Parathyroid adenoma (tissue), 2 donors: ENCODE data around the gene TEX35.
"Not testable (repeated sequence)": the region's sequence is repeated elsewhere in the genome, so short reads cannot be mapped to it uniquely, and the experiment has no call there.

Experiments
- H2AFZ ChIP-seq: fragments of 300-600 bp; sonication (generic); one replicate; pipeline ENCODE4 v1.7.0; 2017; ENCODE audit warnings: antibody characterized with exemption, mild to moderate bottlenecking
- H3K27ac ChIP-seq: fragments of 300-600 bp; sonication (generic); one replicate; pipeline ENCODE4 v1.7.0; 2017
- H3K27me3 ChIP-seq: fragments of 300-600 bp; sonication (generic); one replicate; pipeline ENCODE4 v1.7.0; 2017; ENCODE audit warnings: low read length; ENCODE audit not compliant: control insufficient read depth, insufficient read depth
- H3K36me3 ChIP-seq: fragments of 300-600 bp; sonication (generic); one replicate; pipeline ENCODE4 v1.7.0; 2017; ENCODE audit warnings: low read length; ENCODE audit not compliant: control insufficient read depth, insufficient read depth
- H3K4me1 ChIP-seq: fragments of 300-600 bp; sonication (generic); one replicate; pipeline ENCODE4 v1.7.0; 2017; ENCODE audit warnings: control low read depth
- H3K4me2 ChIP-seq: fragments of 300-600 bp; sonication (generic); one replicate; pipeline ENCODE4 v1.7.0; 2017; ENCODE audit warnings: low read length
- H3K4me3 ChIP-seq: fragments of 300-600 bp; sonication (generic); one replicate; pipeline ENCODE4 v1.7.0; 2017; ENCODE audit warnings: low read depth, low read length
- H3K79me2 ChIP-seq: fragments of 300-600 bp; sonication (generic); one replicate; pipeline ENCODE4 v1.7.0; 2017; ENCODE audit warnings: control low read depth
- H3K9ac ChIP-seq: fragments of 300-600 bp; sonication (generic); one replicate; pipeline ENCODE4 v1.7.0; 2017; ENCODE audit warnings: mild to moderate bottlenecking
- H3K9me3 ChIP-seq: fragments of 300-600 bp; sonication (generic); one replicate; pipeline ENCODE4 v1.7.0; 2017; ENCODE audit warnings: low read length; ENCODE audit not compliant: control insufficient read depth
- TF ChIP-seq, protein P1 (sequence below): fragments of 300-600 bp; sonication (generic); IDR thresholded peaks from one replicate; pipeline ENCODE4 v1.7.0; 2017; ENCODE audit warnings: antibody characterized with exemption, mild to moderate bottlenecking
- donor health status: primary hyperparathyroidism.

TEX35 gene

DNA sequence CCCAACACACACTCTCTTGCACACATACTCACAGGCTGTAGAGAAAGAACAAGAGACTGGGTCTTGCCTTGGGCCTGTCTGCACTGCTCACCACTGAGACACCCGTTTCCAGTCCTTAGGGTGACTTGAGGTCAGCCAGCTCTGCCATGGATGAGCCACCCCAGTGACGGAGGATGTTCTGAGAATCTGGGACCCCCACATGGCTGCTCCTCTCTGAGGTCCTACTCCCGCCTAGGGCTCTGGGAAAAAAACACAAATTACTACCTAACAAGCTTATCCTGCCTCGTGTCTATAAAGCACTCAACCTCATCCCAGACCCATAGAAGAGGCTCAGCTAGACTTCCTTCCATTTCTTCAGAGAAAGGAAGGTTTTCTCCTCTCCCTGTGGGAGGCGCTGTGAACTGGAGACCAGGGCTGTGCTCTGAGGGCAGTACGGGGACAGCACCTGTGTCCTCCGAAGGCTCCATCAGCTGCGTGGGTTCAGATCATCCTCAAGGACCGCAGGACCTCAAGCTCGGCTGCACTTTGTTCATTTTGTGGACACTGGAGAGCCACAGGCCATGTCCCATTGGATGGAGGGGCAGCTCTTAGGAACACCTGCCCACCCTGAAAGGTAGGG, 11.9 kb upstream of the TEX35 start:
- H3K4me3 ChIP-seq: no peak overlapping the region
- H3K9me3 ChIP-seq: no peaks in the 10 kb centered on the region
- H3K27ac ChIP-seq: no peak overlapping the region
- no peaks in the 10 kb centered on the region for H3K4me1 ChIP-seq
- H3K27me3 ChIP-seq: no peaks in the 10 kb centered on the region
- H3K4me2 ChIP-seq: no peak overlapping the region
- H3K36me3 ChIP-seq: no peaks in the 10 kb centered on the region
- H3K9ac ChIP-seq: no peak overlapping the region
- no peaks in the 10 kb centered on the region for H3K79me2 ChIP-seq
- TF ChIP-seq, protein P1, sequence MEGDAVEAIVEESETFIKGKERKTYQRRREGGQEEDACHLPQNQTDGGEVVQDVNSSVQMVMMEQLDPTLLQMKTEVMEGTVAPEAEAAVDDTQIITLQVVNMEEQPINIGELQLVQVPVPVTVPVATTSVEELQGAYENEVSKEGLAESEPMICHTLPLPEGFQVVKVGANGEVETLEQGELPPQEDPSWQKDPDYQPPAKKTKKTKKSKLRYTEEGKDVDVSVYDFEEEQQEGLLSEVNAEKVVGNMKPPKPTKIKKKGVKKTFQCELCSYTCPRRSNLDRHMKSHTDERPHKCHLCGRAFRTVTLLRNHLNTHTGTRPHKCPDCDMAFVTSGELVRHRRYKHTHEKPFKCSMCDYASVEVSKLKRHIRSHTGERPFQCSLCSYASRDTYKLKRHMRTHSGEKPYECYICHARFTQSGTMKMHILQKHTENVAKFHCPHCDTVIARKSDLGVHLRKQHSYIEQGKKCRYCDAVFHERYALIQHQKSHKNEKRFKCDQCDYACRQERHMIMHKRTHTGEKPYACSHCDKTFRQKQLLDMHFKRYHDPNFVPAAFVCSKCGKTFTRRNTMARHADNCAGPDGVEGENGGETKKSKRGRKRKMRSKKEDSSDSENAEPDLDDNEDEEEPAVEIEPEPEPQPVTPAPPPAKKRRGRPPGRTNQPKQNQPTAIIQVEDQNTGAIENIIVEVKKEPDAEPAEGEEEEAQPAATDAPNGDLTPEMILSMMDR: no peak
- no peak overlapping the region for H2AFZ ChIP-seq

DNA sequence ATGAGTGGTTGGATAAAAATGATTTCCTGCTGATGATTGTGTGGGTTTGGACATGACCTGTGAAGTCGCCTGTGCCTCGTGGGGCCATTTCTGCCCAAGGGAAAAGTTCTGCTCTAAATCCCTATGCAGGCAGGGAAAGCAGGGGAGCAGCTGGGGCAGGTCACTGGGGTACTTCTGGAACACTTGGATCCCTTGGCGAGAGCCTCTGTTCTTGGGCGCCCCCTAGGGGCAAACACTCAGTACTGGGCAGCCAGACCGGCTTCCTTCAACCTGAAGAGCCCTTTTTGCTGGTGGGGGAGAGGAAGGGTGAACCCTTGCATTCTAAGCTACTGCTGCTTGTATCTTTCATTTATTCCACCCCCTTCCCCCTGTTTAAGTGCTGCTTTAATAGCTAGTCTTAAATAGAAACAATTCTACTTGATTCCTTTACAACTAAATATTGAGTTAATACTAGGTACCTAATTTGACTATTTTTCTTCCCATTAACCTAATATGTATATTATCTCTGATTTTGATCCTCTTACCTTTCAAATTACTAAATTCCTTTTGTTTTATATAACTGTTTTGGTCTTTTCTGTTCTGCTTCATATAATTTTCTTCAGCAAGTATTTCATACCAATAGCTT, 11.1 kb upstream of the TEX35 start:
- H3K79me2 ChIP-seq: no peaks in the 10 kb centered on the region
- H3K9me3 ChIP-seq: no peaks in the 10 kb centered on the region
- TF ChIP-seq, protein P1: peak; percentile 78
- H3K36me3 ChIP-seq: no peaks in the 10 kb centered on the region
- no peaks in the 10 kb centered on the region for H3K27me3 ChIP-seq
- H3K4me2 ChIP-seq: no peak overlapping the region
- H3K4me3 ChIP-seq: no peak overlapping the region
- no peak overlapping the region for H3K27ac ChIP-seq
- no peak overlapping the region for H2AFZ ChIP-seq
- no peaks in the 10 kb centered on the region for H3K4me1 ChIP-seq
- no peak overlapping the region for H3K9ac ChIP-seq

DNA sequence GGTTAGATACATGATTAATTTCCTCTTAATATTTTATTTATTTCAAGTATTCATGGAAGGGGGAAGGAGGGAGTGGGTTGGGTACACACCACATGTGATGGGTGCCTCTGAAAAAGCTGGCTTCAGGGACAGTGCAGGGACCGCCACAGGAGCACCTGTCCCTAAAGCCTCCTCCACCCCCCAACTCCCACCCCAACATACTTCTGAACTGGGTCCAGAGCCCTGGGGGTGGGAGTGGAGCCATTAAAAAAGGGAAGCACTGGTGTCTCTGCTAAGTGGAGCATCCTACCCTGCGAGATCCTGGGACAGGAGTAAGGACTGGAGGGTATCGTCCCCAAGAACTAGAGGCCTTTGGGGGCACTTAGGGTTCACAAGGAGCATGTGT, 10.6 kb upstream of the TEX35 start:
- Histone ChIP-seq H3K9me3 (no peaks in the 10 kb centered on the region), H2AFZ (no peak overlapping the region), H3K27ac (no peak overlapping the region), H3K4me2 (no peak overlapping the region), H3K79me2 (no peaks in the 10 kb centered on the region), H3K9ac (no peak overlapping the region), H3K4me1 (no peaks in the 10 kb centered on the region), H3K36me3 (no peaks in the 10 kb centered on the region), H3K4me3 (no peak overlapping the region), H3K27me3 (no peaks in the 10 kb centered on the region)
- TF ChIP-seq, protein P1: no peak

DNA sequence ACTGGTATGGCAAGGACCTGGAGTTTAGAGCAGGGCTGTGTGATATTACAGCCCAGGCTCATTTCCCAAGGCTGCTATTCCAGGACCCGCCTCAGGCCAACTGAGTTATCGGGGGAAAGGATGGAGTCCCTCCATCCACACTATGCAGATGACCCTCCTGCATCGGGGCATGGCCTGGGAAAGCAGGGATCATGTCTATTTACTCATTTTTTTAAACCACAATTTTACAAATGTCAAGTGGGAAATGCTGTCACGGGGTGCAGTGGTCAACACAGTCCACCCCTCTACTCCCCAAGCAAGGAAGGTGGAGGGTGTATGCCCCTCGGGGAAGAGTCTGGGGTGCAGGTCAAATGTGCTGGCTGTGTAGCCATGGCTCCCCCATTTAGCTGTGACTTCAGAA, 10.1 kb upstream of the TEX35 start:
- H3K79me2 ChIP-seq: no peaks in the 10 kb centered on the region
- H3K36me3 ChIP-seq: no peaks in the 10 kb centered on the region
- H3K9ac ChIP-seq: no peak overlapping the region
- H2AFZ ChIP-seq: no peak overlapping the region
- H3K4me1 ChIP-seq: no peaks in the 10 kb centered on the region
- no peaks in the 10 kb centered on the region for H3K27me3 ChIP-seq
- no peak overlapping the region for H3K4me3 ChIP-seq
- H3K4me2 ChIP-seq: no peak overlapping the region
- H3K9me3 ChIP-seq: no peaks in the 10 kb centered on the region
- H3K27ac ChIP-seq: no peak overlapping the region
- TF ChIP-seq, protein P1: no peak

DNA sequence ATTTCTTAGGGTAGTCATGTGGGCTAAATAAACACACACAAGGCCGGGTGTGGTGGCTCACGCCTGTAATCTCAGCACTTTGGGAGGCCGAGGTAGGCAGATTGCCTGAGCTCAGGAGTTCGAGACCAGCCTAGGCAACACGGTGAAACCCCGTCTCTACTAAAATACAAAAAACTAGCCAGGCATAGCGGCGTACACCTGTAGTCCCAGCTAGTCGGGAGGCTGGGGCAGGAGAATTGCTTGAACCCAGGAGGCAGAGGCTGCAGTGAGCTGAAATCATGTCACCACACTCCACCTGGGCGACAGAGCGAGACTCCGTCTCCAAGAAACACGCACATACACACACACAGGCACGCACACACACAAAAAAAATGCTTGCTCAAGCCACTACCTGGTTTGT, 9.6 kb upstream of the TEX35 start:
- not testable (repeated sequence) for H3K27ac ChIP-seq, H3K4me2 ChIP-seq, H3K9ac ChIP-seq, H3K27me3 ChIP-seq, H3K79me2 ChIP-seq, H3K4me1 ChIP-seq, H3K36me3 ChIP-seq, H3K4me3 ChIP-seq, H2AFZ ChIP-seq, H3K9me3 ChIP-seq
